H1 (cell line): ENCODE data around the gene GABRR1. TPM values are rescaled to one million over a fixed set of nuclear protein-coding genes. Genes with fewer than 3 reads are reported as not detected.

ENCODE experiments used
- CTCF ChIA-PET: fragments of 300-600 bp; sonication (Branson Sonifier 250); formaldehyde crosslinking; loops from one replicate; lab custom pipeline; 2021; ENCODE audit not compliant: partially characterized antibody; lab: Charles Lee
- POLR2A ChIA-PET: fragments of 300-600 bp; sonication (Branson Sonifier 250); formaldehyde crosslinking; loops from one replicate; lab custom pipeline; 2021; ENCODE audit warnings: inconsistent platforms; ENCODE audit not compliant: partially characterized antibody; lab: Charles Lee
- DNase-seq, 2 experiments: peaks; one replicate each; pipeline versions ENCODE4 v3.0.0 to v3.0.0-alpha.2; 2010 to 2022; ENCODE audit warnings: low spot score in 2 of 2, low read depth in 1 of 2, mixed read lengths in 1 of 2
- FAIRE-seq: peaks from 2 replicates; lab custom pipeline; 2011; peaks lifted over from hg19 to GRCh38; lab: Jason Lieb, UNC
- H2AFZ ChIP-seq: 2 replicates; pipeline ENCODE4 v1.8.1; 2012; ENCODE audit warnings: low read length, inconsistent platforms
- H2AK5ac ChIP-seq: 2 replicates; pipeline ENCODE4 v1.6.1; 2013; ENCODE audit warnings: low read depth, low read length
- H2BK120ac ChIP-seq: replicated peaks from 2 replicates; pipeline ENCODE3; 2013; ENCODE audit warnings: low read depth, low read length, inconsistent platforms
- H2BK12ac ChIP-seq: 2 replicates; pipeline ENCODE4 v1.6.1; 2013; ENCODE audit warnings: low read depth, low read length
- H2BK15ac ChIP-seq: 2 replicates; pipeline ENCODE4 v1.6.1; 2013; ENCODE audit warnings: low read length
- H2BK20ac ChIP-seq: 2 replicates; pipeline ENCODE4 v1.6.1; 2013; ENCODE audit warnings: low read length
- H2BK5ac ChIP-seq: 2 replicates; pipeline ENCODE4 v1.6.1; 2013; ENCODE audit warnings: low read depth, low read length
- H3K14ac ChIP-seq: 2 replicates; pipeline ENCODE4 v1.6.1; 2013; ENCODE audit warnings: inconsistent platforms; ENCODE audit not compliant: insufficient read length
- H3K18ac ChIP-seq: 2 replicates; pipeline ENCODE4 v1.6.1; 2013; ENCODE audit warnings: low read length; ENCODE audit errors: extremely low read depth
- H3K23ac ChIP-seq: 2 replicates; pipeline ENCODE4 v1.6.1; 2013; ENCODE audit warnings: inconsistent platforms; ENCODE audit not compliant: insufficient read length
- H3K23me2 ChIP-seq: 2 replicates; pipeline ENCODE4 v1.6.1; 2013; ENCODE audit warnings: low read depth, low read length
- H3K27ac ChIP-seq: 2 replicates; pipeline ENCODE4 v1.6.1; 2011; ENCODE audit warnings: low read depth, low read length, inconsistent platforms
- H3K27me3 ChIP-seq, 4 experiments: replicated peaks in 1 of 4; 1 replicate in 1 of 4; 2 replicates in 3 of 4; pipeline versions ENCODE4 v1.6.1 to v1.8.1; 2011 to 2013; ENCODE audit warnings: low read length in 3 of 4, mild to moderate bottlenecking in 3 of 4, inconsistent platforms in 2 of 4, mixed read lengths in 2 of 4, moderate library complexity in 1 of 4; ENCODE audit not compliant: control insufficient read depth in 3 of 4, insufficient read depth in 3 of 4; ENCODE audit errors: extremely low read depth in 1 of 4
- H3K36me3 ChIP-seq, 4 experiments: 2 replicates each; pipeline versions ENCODE4 v1.6.1 to v1.8.1; 2011 to 2013; ENCODE audit warnings: mild to moderate bottlenecking in 4 of 4, low read length in 3 of 4, moderate library complexity in 2 of 4, control low read depth in 1 of 4, inconsistent platforms in 1 of 4; ENCODE audit not compliant: insufficient read depth in 4 of 4, control insufficient read depth in 2 of 4
- H3K4ac ChIP-seq: replicated peaks from 2 replicates; pipeline ENCODE3; 2013; ENCODE audit warnings: low read length, low read depth, mixed read lengths, inconsistent platforms; ENCODE audit not compliant: insufficient read length
- H3K4me1 ChIP-seq, 4 experiments: replicated peaks in 1 of 4; 1 replicate in 1 of 4; 2 replicates in 3 of 4; pipeline versions ENCODE4 v1.6.1 to v1.8.1; 2011 to 2013; ENCODE audit warnings: low read length in 3 of 4, inconsistent platforms in 2 of 4, mixed read lengths in 1 of 4; ENCODE audit not compliant: insufficient read depth in 4 of 4, control insufficient read depth in 3 of 4
- H3K4me2 ChIP-seq, 2 experiments: 2 replicates each; pipeline versions ENCODE4 v1.6.1 to v1.8.1; 2011 to 2013; ENCODE audit warnings: low read depth in 2 of 2, low read length in 2 of 2, control low read depth in 1 of 2, inconsistent platforms in 1 of 2, mild to moderate bottlenecking in 1 of 2; ENCODE audit not compliant: insufficient read depth in 1 of 2
- H3K4me3 ChIP-seq, 4 experiments: fragments of 200-600, 300-600 bp in 1 of 4; sonication (generic), shearing (Covaris generic), sonication (Bioruptor Twin) in 1 of 4; 2 replicates each; pipeline versions ENCODE4 v1.5.1 to v1.8.1; 2011 to 2016; ENCODE audit warnings: low read length in 4 of 4, low read depth in 3 of 4, control low read depth in 2 of 4, inconsistent platforms in 2 of 4, mild to moderate bottlenecking in 2 of 4, mixed read lengths in 1 of 4, moderate library complexity in 1 of 4; ENCODE audit not compliant: insufficient read depth in 2 of 4; ENCODE audit errors: extremely low read depth in 1 of 4
- H3K56ac ChIP-seq: replicated peaks from 2 replicates; pipeline ENCODE3; 2013; ENCODE audit warnings: low read depth, mild to moderate bottlenecking, mixed read lengths, low read length, inconsistent platforms; ENCODE audit not compliant: insufficient read length
- H3K79me1 ChIP-seq: 2 replicates; pipeline ENCODE4 v1.6.1; 2013; ENCODE audit warnings: low read depth, low read length, control low read depth
- H3K79me2 ChIP-seq, 2 experiments: 2 replicates each; pipeline versions ENCODE4 v1.6.1 to v1.8.1; 2012 to 2013; ENCODE audit warnings: low read length in 2 of 2, mild to moderate bottlenecking in 2 of 2, inconsistent platforms in 1 of 2; ENCODE audit not compliant: insufficient read depth in 2 of 2, control insufficient read depth in 1 of 2
- H3K9ac ChIP-seq, 4 experiments: replicated peaks in 1 of 4; 1 replicate in 1 of 4; 2 replicates in 3 of 4; pipeline versions ENCODE4 v1.6.1 to v1.8.1; 2011 to 2013; ENCODE audit warnings: low read depth in 3 of 4, low read length in 3 of 4, control low read depth in 2 of 4, mild to moderate bottlenecking in 2 of 4, moderate library complexity in 2 of 4, inconsistent platforms in 1 of 4; ENCODE audit errors: extremely low read depth in 1 of 4
- H3K9me3 ChIP-seq, 2 experiments: 2 replicates each; pipeline versions ENCODE4 v1.6.1 to v1.8.1; 2012 to 2013; ENCODE audit warnings: mild to moderate bottlenecking in 2 of 2, moderate library complexity in 2 of 2, control low read depth in 1 of 2, inconsistent platforms in 1 of 2, low read depth in 1 of 2, low read length in 1 of 2, mixed read lengths in 1 of 2; ENCODE audit not compliant: insufficient read depth in 2 of 2
- H4K20me1 ChIP-seq, 2 experiments: replicated peaks in 1 of 2; 2 replicates each; pipeline versions ENCODE3 to v1.8.1; 2011 to 2013; ENCODE audit warnings: inconsistent platforms in 2 of 2, low read length in 2 of 2, mild to moderate bottlenecking in 1 of 2; ENCODE audit not compliant: insufficient read depth in 2 of 2, control insufficient read depth in 1 of 2
- H4K5ac ChIP-seq: 2 replicates; pipeline ENCODE4 v1.6.1; 2013; ENCODE audit warnings: low read length, low read depth, mixed read lengths, inconsistent platforms; ENCODE audit not compliant: insufficient read length
- H4K8ac ChIP-seq: 2 replicates; pipeline ENCODE4 v1.8.0; 2013; ENCODE audit warnings: mild to moderate bottlenecking, moderate library complexity, low read length, inconsistent platforms; ENCODE audit not compliant: insufficient read depth; ENCODE audit errors: extremely low read depth
- H4K91ac ChIP-seq: replicated peaks from 2 replicates; pipeline ENCODE3; 2013; ENCODE audit warnings: low read length, mixed read lengths, inconsistent platforms; ENCODE audit not compliant: insufficient read length
- BACH1 ChIP-seq: IDR thresholded peaks from 2 replicates; pipeline ENCODE4 v1.6.1; 2012; ENCODE audit warnings: low read length, improper control_type of control experiment
- BCL11A ChIP-seq, 2 experiments: IDR thresholded peaks; one replicate each; pipeline ENCODE4 v1.6.1; 2011; ENCODE audit warnings: low read depth in 2 of 2, low read length in 2 of 2, mild to moderate bottlenecking in 2 of 2
- CBX8 ChIP-seq: fragments of 300-800, 300-1000 bp; sonication (generic); IDR thresholded peaks from 2 replicates; pipeline ENCODE4 v1.7.1; 2016; ENCODE audit warnings: low read depth, low read length, borderline replicate concordance
- EP300 ChIP-seq, 2 experiments: IDR thresholded peaks; 1 replicate in 1 of 2; 2 replicates in 1 of 2; pipeline ENCODE4 v1.6.1; 2011 to 2012; ENCODE audit warnings: low read depth in 2 of 2, low read length in 2 of 2, mild to moderate bottlenecking in 2 of 2, borderline replicate concordance in 1 of 2, inconsistent platforms in 1 of 2, moderate library complexity in 1 of 2
- EZH2 ChIP-seq: fragments of 200-600 bp; sonication (generic); IDR thresholded peaks from 2 replicates; pipeline ENCODE4 v1.7.1; 2012; ENCODE audit warnings: low read depth, mild to moderate bottlenecking, moderate library complexity, low read length, inconsistent platforms; ENCODE audit not compliant: severe bottlenecking
- JUND ChIP-seq: IDR thresholded peaks from 2 replicates; pipeline ENCODE4 v1.6.1; 2011; ENCODE audit warnings: mild to moderate bottlenecking, improper control_type of control experiment, low read length
- MAX ChIP-seq: IDR thresholded peaks from 2 replicates; pipeline ENCODE4 v1.6.1; 2012; ENCODE audit warnings: inconsistent platforms
- NANOG ChIP-seq: IDR thresholded peaks from 2 replicates; pipeline ENCODE4 v1.6.1; 2011; ENCODE audit warnings: low read length, low read depth, mild to moderate bottlenecking, inconsistent platforms; ENCODE audit not compliant: insufficient read depth, poor library complexity, severe bottlenecking
- NRF1 ChIP-seq: IDR thresholded peaks from 2 replicates; pipeline ENCODE4 v1.6.1; 2011; ENCODE audit warnings: mild to moderate bottlenecking, low read depth, low read length, improper control_type of control experiment
- POLR2A ChIP-seq, 2 experiments: IDR thresholded peaks; 1 replicate in 1 of 2; 2 replicates in 1 of 2; pipeline ENCODE4 v1.6.1; 2011; ENCODE audit warnings: low read depth in 2 of 2, low read length in 2 of 2, mild to moderate bottlenecking in 2 of 2; ENCODE audit errors: control extremely low read depth in 1 of 2
- POLR2AphosphoS5 ChIP-seq: IDR thresholded peaks from 2 replicates; pipeline ENCODE4 v1.6.1; 2011; ENCODE audit warnings: low read depth, low read length
- RBBP5 ChIP-seq: IDR thresholded peaks from 2 replicates; pipeline ENCODE4 v1.7.1; 2012; ENCODE audit warnings: low read depth, mild to moderate bottlenecking, inconsistent platforms, low read length, moderate library complexity, borderline replicate concordance
- RFX5 ChIP-seq: IDR thresholded peaks from 2 replicates; pipeline ENCODE4 v1.6.1; 2011; ENCODE audit warnings: low read depth, low read length, improper control_type of control experiment, borderline replicate concordance
- SIRT6 ChIP-seq: IDR thresholded peaks from one replicate; pipeline ENCODE4 v1.7.1; 2012; ENCODE audit warnings: low read length, inconsistent platforms
- SP4 ChIP-seq: IDR thresholded peaks from 2 replicates; pipeline ENCODE4 v1.6.1; 2012; ENCODE audit warnings: low read length, inconsistent platforms
- TBP ChIP-seq: IDR thresholded peaks from 2 replicates; pipeline ENCODE4 v1.6.1; 2011; ENCODE audit warnings: low read depth, low read length, improper control_type of control experiment
- WGBS, 2 experiments: shearing (Covaris generic) in 1 of 2; methylation state at CpG; one replicate each; pipeline versions ENCODE4 v1.1.6 to v1.1.7; 2013 to 2015; ENCODE audit warnings: low lambda C conversion rate in 2 of 2, mixed read lengths in 2 of 2, inconsistent platforms in 1 of 2, low coverage in 1 of 2, missing lambda C conversion rate in 1 of 2; ENCODE audit not compliant: insufficient replicate concordance in 2 of 2, insufficient coverage in 1 of 2, insufficient read length in 1 of 2; ENCODE audit errors: extremely low coverage in 1 of 2, missing lambda C conversion rate in 1 of 2; 5-methylcytosine and 5-hydroxymethylcytosine counted together
- polyA plus RNA-seq, 7 experiments: library from polyadenylated mRNA; depleted of rRNA in 3 of 7; stranded (reverse) in 5 of 7; unstranded in 2 of 7; fragments of >200 nt in 5 of 7; fragments of 200-250 nt in 2 of 7; gene quantifications; 1 replicate in 5 of 7; 2 replicates in 1 of 7; 4 replicates in 1 of 7; pipeline versions ENCODE4 v1.2.1 to v1.2.3, GENCODE V29; 2011 to 2013; ENCODE audit warnings: missing spikeins in 2 of 7, mixed read lengths in 2 of 7
- total RNA-seq: library from RNA; stranded (reverse); fragmentation: NEBNext Ultra II Directional; extraction: Animal tissue kit (Norgen Biotek cat#: 25700); gene quantifications from 2 replicates; pipeline ENCODE4 v1.2.1, GENCODE V29; 2021

GABRR1 gene
- total and polyA plus RNA-seq, 2 of the 8 experiments (the other 6 are each of a cell fraction or from before 2014, with no cell fraction given): 0.60 to 0.63 TPM

- Histone ChIP-seq H3K4ac (no peak overlapping the region), H4K5ac (no peak overlapping the region), H3K14ac (no peak overlapping the region), H2BK12ac (no peak overlapping the region), H3K9me3 (no peaks in the 10 kb centered on the region; a peak in 1 of 4 replicates), H4K20me1 (no peaks in the 10 kb centered on the region), H3K4me2 (no peak overlapping the region), H3K79me1 (no peaks in the 10 kb centered on the region), H3K27ac (no peak overlapping the region), H3K36me3 (no peaks in the 10 kb centered on the region), H3K27me3 (no peaks in the 10 kb centered on the region), H3K9ac (no peak overlapping the region), H2BK15ac (no peak overlapping the region), H3K79me2 (no peaks in the 10 kb centered on the region), H2AK5ac (no peak overlapping the region), H4K91ac (no peak overlapping the region), H3K56ac (no peak overlapping the region), H3K23ac (no peak overlapping the region), H3K4me1 (no peaks in the 10 kb centered on the region), H3K23me2 (no peaks in the 10 kb centered on the region), H2BK20ac (no peak overlapping the region), H3K4me3 (no peak overlapping the region), H2AFZ (no peak overlapping the region), H3K18ac (no peak overlapping the region), H2BK5ac (no peak overlapping the region), H4K8ac (no peak overlapping the region), H2BK120ac (no peak overlapping the region)
- FAIRE-seq (no peak), DNase-seq (no peak)
- 85% methylated on average over 4 of the region's 4 CpGs; no CpG with 5 or more reads in 1 of the 2 experiments for WGBS, 2 experiments
- ChIA-PET POLR2A (no interaction called here), CTCF (interaction anchor here (1.8 kb wide), 1 partner anchor 14 kb away, joined by 9 read pairs; no protein-coding TSS in a partner anchor)
- TF ChIP-seq NRF1 (no peak), NANOG (no peak), POLR2AphosphoS5 (no peak), RBBP5 (no peak), SP4 (no peak), EZH2 (no peak), CBX8 (no peak), SIRT6 (no peak), MAX (no peak), BACH1 (no peak), POLR2A (IDR thresholded peaks at IDR 0.05; ENCODE audit: control extremely low read depth in 1 of 2, low read depth in 2 of 2, low read length in 2 of 2) (no peak), TBP (no peak), JUND (no peak), BCL11A (IDR thresholded peaks at IDR 0.05; ENCODE audit: low read depth in 2 of 2, low read length in 2 of 2) (no peak), EP300 (IDR thresholded peaks at IDR 0.05; ENCODE audit: borderline replicate concordance in 1 of 2, low read depth in 2 of 2, low read length in 2 of 2) (no peak), RFX5 (no peak)
Observed at GRCh38 chr6:89222712-89223039, 5.5 kb upstream of the GABRR1 start.
